SK-N-MC (cell line): ENCODE results near the gene CARD9.

Source experiments
- EZH2 ChIP-seq: fragments of 200-600 bp; sonication (generic); IDR thresholded peaks from one replicate; pipeline ENCODE4 v1.6.1; 2017; ENCODE audit warnings: antibody characterized with exemption
- POLR2AphosphoS5 ChIP-seq: IDR thresholded peaks from 2 replicates; pipeline ENCODE4 v1.6.1; 2012; ENCODE audit warnings: mild to moderate bottlenecking, low read depth, low read length, borderline replicate concordance

DNA sequence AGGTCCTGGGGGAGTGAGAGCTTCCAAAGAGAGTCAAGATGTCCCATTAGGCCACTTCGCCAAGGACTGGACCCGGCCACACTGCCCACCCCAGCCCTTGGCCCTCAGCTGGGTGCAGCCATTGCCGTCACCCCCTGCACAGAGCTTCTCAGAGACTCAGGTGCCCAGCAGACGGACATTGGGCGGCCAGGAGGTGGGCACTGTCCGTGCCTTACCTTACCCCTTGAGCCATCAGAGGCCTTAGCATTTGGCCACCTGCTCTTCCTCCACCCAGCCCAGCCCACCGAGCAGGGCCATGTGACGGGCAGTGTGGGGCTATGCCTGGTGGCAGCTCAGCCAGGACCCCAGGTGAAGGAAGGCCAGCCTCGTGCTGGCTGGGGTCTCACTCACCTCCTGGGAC is 6.6 kb downstream of the CARD9 start:
- TF ChIP-seq EZH2 (no peak), POLR2AphosphoS5 (no peak)
